Brain microvascular endothelial cell (primary cell): ENCODE data around the gene IGSF21.

ENCODE experiments used
- DNase-seq: peaks from one replicate; pipeline ENCODE4 v3.0.0-alpha.2; 2020
- H3K27ac ChIP-seq: fragments of 250-450 bp; sonication (Bioruptor Pico); 2 replicates; pipeline ENCODE4 v1.5.1; 2020; ENCODE audit warnings: mild to moderate bottlenecking, moderate library complexity
- H3K27me3 ChIP-seq: fragments of 250-450 bp; sonication (Bioruptor Pico); replicated peaks from 2 replicates; pipeline ENCODE4 v1.5.1; 2020; ENCODE audit warnings: mild to moderate bottlenecking
- H3K36me3 ChIP-seq: fragments of 250-450 bp; sonication (Bioruptor Pico); replicated peaks from 2 replicates; pipeline ENCODE4 v1.5.1; 2020; ENCODE audit warnings: mild to moderate bottlenecking
- H3K4me3 ChIP-seq: 2 replicates; pipeline ENCODE4 v1.5.1; 2011; ENCODE audit warnings: low read depth, mild to moderate bottlenecking, control low read depth, low read length, moderate library complexity
- CTCF ChIP-seq: IDR thresholded peaks from 2 replicates; pipeline ENCODE4 v1.5.1; 2011; ENCODE audit warnings: low read depth, mild to moderate bottlenecking, moderate library complexity, low read length, control low read depth, inconsistent platforms; ENCODE audit errors: missing control alignments
- in situ Hi-C: cut with HindIII; loops from 2 replicates; pipeline ENCODE4 v1.10.0; 2017; ENCODE audit warnings: low sequenced_read_pairs, low pct_ligation_motif_present

IGSF21 gene

GRCh38 chr1:18279351-18280074, 171.9 kb downstream of the IGSF21 start:
- H3K27me3 ChIP-seq = no peaks in the 10 kb centered on the region
- no peak for DNase-seq
- TF ChIP-seq CTCF = no peak
- H3K4me3 ChIP-seq = no peak overlapping the region
- in situ Hi-C loops = no loop called here
- H3K27ac ChIP-seq = no peak overlapping the region
- H3K36me3 ChIP-seq = no peaks in the 10 kb centered on the region

- H3K36me3 ChIP-seq = no peaks in the 10 kb centered on the region
- DNase-seq = no peak
- TF ChIP-seq CTCF = no peak
- H3K27ac ChIP-seq = no peak overlapping the region
- in situ Hi-C loops = no loop called here
- H3K4me3 ChIP-seq = no peak overlapping the region
- H3K27me3 ChIP-seq = no peaks in the 10 kb centered on the region
Measured at GRCh38 chr1:18280956-18281355, 173.4 kb downstream of the IGSF21 start.

GRCh38 chr1:18282851-18283600, 175.4 kb downstream of the IGSF21 start:
- H3K27ac ChIP-seq = no peak overlapping the region
- no peak overlapping the region for H3K4me3 ChIP-seq
- no peak for DNase-seq
- H3K27me3 ChIP-seq = no peaks in the 10 kb centered on the region
- in situ Hi-C loops = no loop called here
- TF ChIP-seq CTCF = no peak
- no peaks in the 10 kb centered on the region for H3K36me3 ChIP-seq

GRCh38 chr1:18283601-18284385, 176.2 kb downstream of the IGSF21 start:
- Histone ChIP-seq H3K27me3 (no peaks in the 10 kb centered on the region), H3K27ac (no peak overlapping the region), H3K36me3 (no peaks in the 10 kb centered on the region), H3K4me3 (no peak overlapping the region)
- TF ChIP-seq CTCF = no peak
- in situ Hi-C loops = no loop called here
- DNase-seq = no peak

- DNase-seq = no peak
- no peaks in the 10 kb centered on the region for H3K27me3 ChIP-seq
- in situ Hi-C loops = no loop called here
- no peaks in the 10 kb centered on the region for H3K36me3 ChIP-seq
- H3K27ac ChIP-seq = no peak overlapping the region
- TF ChIP-seq CTCF = no peak
- H3K4me3 ChIP-seq = no peak overlapping the region
Measured at GRCh38 chr1:18284805-18285537, 177.4 kb downstream of the IGSF21 start.
